Gastrocnemius medialis (tissue), 4 donors: ENCODE measurements around the gene MRPL30.
"Not testable (repeated sequence)": the region's sequence is repeated elsewhere in the genome, so short reads cannot be mapped to it uniquely, and the experiment has no call there.

Experiments used
- POLR2A ChIP-seq, 2 donors: fragments of 450-650 bp; IDR thresholded peaks; one replicate each; pipeline ENCODE4 v1.6.1; 2017; ENCODE audit warnings: antibody characterized with exemption in 2 of 2, mild to moderate bottlenecking in 2 of 2, moderate library complexity in 2 of 2
- TF ChIP-seq, protein P1 (sequence below), 5 experiments: fragments of 450-650 bp in 3 of 5; fragments of 200-600 bp in 2 of 5; sonication (generic) in 2 of 5; IDR thresholded peaks in 4 of 5; conservative IDR thresholded peaks in 1 of 5; 1 replicate in 4 of 5; 2 replicates in 1 of 5; pipeline ENCODE4 v1.5.1; 2016 to 2019; ENCODE audit warnings: antibody characterized with exemption in 5 of 5, mild to moderate bottlenecking in 3 of 5, moderate library complexity in 3 of 5

DNA sequence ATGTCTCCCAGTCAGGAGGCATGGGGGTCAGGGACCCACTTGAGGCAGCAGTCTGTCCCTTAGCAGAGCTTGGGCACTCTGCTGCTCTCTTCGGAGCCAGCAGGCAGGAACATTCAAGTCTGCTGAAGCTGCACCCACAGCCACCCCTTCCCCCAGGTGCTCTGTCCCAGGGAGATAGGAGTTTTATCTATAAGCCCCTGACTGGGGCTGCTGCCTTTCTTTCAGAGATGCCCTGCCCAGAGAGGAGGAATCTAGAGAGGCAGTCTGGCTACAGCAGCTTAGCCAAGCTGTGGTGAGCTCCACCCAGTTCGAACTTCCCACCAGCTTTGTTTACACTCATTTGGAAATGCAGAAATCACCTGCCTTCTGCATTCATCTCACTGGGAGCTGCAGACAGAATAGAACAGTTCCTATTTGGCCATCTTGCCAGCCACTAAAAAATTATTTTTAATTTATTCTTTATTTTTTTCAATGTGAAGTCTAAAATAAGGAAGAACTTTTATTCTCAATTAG, 45.9 kb upstream of the MRPL30 start:
- TF ChIP-seq, protein P1, sequence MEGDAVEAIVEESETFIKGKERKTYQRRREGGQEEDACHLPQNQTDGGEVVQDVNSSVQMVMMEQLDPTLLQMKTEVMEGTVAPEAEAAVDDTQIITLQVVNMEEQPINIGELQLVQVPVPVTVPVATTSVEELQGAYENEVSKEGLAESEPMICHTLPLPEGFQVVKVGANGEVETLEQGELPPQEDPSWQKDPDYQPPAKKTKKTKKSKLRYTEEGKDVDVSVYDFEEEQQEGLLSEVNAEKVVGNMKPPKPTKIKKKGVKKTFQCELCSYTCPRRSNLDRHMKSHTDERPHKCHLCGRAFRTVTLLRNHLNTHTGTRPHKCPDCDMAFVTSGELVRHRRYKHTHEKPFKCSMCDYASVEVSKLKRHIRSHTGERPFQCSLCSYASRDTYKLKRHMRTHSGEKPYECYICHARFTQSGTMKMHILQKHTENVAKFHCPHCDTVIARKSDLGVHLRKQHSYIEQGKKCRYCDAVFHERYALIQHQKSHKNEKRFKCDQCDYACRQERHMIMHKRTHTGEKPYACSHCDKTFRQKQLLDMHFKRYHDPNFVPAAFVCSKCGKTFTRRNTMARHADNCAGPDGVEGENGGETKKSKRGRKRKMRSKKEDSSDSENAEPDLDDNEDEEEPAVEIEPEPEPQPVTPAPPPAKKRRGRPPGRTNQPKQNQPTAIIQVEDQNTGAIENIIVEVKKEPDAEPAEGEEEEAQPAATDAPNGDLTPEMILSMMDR (IDR thresholded peaks at IDR 0.05 in 4 of 5, conservative IDR thresholded peaks at IDR 0.05 in 1 of 5): not testable (repeated sequence)
- TF ChIP-seq POLR2A (IDR thresholded peaks at IDR 0.05): not testable (repeated sequence)
